ENCODE results near the gene TRAF4.

Gene TRAF4, protein sequence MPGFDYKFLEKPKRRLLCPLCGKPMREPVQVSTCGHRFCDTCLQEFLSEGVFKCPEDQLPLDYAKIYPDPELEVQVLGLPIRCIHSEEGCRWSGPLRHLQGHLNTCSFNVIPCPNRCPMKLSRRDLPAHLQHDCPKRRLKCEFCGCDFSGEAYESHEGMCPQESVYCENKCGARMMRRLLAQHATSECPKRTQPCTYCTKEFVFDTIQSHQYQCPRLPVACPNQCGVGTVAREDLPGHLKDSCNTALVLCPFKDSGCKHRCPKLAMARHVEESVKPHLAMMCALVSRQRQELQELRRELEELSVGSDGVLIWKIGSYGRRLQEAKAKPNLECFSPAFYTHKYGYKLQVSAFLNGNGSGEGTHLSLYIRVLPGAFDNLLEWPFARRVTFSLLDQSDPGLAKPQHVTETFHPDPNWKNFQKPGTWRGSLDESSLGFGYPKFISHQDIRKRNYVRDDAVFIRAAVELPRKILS

DNA sequence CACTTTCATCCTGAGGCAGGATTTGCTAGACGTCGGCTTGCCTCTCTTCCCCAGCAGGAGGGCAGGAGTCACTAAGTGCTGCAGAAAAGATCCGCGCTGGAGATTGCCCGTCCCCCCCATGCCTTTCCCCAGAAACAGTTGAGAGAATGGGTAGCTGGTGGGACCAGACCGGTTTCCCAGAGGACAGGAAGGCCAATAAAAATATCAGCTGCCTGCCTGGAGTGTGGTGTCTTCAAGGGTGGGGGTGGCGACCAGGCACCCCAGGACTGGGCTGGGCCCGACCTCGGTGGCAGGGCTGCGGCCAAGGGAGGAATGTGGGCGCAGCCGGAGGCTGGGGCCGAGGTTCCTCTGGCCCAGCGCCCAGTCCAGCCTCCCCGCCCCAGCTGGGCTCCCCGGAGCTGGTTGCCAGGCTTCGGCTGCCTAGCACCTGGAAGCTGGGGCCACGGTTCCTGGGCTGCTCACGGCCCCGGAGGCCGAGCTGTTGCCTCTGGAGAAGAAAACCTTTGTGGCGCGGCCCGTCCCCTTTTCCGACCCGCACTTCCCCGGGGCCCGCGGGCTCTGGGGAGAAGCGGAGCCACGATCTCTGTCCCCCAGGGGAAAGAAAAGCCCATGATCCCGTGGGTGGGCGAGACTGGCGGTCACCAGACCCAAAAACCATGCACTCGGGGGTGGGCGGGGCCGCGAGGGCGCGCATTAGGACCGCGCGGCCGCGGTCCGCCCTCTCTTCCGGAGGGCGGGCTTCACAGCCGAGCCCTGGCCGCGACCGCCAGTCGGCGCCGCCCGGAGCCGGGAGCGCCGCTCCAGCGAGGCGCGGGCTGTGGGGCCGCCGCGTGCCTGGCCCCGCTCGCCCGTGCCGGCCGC, at the start of gene TRAF4:
Gene TRAF4, plus strand, starts transcription at position 769 of the 861 bp plus-strand sequence. CDS start 102 bp downstream, outside the sequence.
- peak; percentile 77 for DNase-seq

DNA sequence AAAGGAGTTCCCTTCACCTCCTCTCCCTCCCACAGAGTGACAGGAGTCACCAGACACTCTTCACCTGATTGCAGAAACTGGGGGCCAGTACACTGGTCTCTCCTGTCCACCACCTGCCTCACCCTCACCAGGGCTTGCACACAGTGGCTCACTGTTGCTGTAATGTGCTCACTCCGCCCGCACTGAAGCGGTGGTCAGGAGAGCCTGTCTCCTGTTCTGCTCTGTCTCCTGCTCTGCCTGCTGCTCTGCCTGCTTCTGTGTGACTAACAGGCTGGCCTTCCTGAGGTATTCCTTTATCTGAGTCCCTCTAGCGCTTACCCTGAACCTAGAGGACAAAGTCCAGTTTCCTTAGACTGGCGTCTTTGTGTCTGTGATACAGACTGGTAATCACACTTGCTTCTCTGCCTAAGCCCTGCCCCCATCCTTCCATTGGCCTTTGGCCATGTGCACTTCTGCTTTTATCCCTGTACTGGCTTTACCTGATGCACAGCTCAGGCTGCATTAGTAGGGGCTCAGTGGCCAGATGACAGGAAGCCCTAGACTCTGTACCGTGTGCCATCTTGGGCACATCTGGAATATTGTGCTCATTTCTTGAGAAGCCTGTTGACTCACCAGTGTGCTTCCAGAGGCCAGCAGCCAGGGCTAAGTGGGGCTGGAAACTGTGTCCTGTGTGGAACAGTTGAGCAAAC, 45.4 kb upstream of the TRAF4 start:
- no peak for DNase-seq

DNA sequence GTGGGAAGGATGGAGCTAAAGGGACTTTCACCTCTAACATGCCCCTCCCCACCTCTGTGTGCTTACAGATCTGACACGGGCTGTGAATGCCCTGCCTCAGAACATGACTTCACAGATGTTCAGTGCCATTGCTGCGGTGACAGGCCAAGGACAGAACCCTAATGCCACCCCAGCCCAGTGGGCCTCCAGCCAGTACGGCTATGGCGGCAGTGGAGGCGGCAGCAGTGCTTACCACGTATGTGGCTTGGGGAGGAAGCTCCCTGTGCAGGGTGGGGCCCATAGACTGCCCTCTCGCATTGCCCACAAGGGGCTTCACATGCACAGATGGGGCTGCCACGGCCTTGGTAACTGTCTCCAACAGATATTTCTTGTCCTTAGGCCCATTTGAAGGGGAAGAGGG, 43.5 kb upstream of the TRAF4 start:
- DNase-seq, result no peak

DNA sequence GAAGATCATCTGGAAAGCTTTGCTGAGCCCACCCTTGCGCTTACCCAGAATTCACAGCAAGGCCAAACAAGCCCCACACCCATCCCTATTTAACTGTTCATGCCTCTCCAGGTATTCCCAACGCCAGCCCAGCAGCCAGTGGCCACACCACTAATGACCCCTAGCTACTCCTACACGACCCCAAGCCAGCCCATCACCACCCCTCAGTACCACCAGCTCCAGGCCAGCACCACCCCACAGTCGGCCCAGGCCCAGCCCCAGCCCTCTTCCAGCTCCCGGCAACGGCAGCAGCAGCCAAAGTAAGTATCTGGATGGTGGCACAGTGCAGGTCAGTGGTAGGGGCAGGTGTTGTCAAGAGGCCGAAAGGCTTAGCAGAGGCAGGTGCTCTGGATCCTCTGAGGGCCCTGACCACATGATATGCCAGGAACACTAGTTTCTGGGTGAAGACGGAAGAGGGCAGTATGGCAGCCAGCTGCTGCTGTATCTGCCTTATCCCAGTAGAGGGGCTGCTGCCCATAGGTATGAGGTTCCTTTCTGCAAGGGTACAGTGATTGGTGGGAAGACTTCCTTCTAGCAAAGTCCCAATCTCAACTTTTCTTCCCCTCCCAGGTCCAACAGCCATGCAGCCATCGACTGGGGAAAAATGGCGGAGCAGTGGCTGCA, 42.9 kb upstream of the TRAF4 start:
- DNase-seq, result no peak

DNA sequence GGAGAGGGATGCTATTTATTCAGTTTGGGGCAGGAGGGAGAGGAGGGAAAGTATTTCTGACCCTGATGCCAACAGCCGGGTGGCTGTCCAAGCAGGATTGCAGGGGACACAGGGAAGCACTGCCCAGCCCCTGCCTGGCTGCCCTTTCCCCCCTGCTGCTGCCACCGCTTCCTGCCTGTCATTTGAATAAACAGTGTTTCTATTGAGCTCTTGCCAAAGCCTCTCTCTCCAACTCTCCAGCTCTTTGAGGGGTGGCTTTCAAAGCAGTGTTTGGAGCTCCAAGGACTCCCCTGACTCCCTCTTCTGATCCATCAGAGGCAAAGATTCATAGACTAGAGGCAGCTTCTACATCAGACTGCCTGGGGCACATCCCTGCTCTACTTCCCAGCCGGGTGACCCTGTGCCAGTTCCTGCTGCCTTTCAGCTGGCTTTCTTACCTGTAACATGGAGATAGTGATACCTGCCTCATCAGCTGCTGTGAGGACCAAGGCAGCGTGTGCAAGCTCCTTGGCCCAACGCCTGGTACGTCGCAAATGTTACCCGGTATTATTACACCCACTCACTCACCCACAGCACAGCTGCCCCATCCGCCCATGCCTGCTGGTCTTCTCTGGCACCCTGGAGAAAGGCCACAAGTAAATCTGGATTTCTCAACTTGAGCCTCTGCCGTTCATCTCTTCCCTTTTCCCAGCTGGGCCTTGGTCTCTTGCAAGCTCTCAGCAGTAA, 41.6 kb upstream of the TRAF4 start:
- peak; percentile 78 for DNase-seq

DNA sequence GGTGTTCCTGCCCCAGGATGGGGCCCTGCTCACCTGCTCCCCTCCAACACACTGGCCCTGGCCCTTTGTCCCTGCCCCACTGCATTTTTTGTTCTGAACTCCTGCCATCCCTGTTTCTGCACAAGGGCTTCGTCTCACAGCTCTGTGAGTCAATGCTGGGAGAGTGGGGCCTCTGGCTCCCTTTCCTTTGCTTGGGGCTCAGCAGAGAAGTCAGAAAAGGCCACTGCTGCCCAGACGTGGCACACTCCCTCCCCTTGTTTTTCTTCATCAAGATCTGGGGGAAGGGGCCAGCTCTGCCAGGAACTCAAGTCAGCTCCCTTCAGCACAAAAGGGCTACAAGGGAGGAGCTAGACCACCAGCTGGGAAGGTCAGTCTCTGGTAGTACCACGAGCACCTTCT, 41.1 kb upstream of the TRAF4 start:
- DNase-seq, result no peak

DNA sequence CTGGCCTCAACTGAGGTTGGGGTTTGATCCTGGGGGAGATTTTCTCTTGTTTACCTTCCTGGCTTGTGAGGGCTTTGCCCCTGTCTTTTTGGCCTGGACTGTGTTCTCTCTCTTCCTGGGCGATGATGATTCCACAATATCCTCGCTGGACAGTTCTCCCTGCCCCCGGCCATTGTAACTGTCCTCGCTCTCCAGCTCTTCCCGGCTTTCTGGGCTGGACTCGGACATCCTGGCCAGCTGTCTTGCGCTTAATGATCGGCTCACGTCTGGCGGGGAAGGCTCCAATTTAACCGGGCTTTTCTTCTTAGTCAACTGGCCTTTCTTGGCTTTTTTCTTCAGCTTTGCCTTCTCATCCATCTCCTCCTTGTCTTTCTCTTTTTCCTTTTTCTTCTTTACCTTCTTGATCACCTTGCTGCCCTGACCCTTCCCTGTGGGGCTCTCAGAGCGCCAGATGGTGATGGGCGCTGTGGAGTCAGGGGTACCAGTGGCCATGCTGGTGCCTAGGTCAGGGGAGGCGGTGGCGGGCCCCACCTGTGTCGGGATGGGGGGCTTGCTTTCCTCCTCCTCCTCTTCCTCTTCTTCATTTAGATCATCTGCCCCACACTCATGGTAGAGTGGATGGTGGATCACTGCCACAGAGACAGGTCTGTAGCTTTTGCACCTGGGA, 40.1 kb upstream of the TRAF4 start:
- DNase-seq, result no peak

DNA sequence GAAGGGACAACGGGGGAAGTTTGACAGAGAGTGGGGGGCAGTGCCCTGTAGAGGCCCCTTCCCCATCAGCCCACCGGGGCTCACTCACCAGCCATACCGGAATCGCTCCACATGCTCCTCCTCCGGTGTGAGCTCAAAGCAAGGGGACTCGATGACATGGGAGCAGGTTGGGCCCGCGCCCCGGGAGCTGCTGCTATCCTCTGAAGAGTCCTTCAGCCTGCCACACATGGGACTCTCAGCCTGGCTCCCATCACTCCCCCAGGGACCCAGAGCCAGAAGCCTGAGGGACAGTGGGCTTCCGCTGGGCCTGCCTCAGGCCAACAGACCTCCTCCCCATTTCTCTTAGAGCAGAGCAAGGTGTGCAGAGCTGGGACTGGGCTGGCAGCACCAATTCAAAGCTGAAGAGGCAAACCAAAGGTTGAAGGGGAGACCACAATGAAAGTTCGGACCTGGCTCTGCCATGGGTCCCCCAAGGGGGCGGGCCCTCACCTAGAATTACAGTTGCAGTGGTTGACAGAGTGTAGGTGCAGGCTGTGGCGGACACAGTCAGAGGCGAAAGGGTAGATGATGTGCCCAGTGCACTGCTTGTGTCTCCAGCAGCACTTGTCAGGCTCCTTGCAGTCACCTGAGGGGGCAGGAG, 39.5 kb upstream of the TRAF4 start:
- no peak for DNase-seq

DNA sequence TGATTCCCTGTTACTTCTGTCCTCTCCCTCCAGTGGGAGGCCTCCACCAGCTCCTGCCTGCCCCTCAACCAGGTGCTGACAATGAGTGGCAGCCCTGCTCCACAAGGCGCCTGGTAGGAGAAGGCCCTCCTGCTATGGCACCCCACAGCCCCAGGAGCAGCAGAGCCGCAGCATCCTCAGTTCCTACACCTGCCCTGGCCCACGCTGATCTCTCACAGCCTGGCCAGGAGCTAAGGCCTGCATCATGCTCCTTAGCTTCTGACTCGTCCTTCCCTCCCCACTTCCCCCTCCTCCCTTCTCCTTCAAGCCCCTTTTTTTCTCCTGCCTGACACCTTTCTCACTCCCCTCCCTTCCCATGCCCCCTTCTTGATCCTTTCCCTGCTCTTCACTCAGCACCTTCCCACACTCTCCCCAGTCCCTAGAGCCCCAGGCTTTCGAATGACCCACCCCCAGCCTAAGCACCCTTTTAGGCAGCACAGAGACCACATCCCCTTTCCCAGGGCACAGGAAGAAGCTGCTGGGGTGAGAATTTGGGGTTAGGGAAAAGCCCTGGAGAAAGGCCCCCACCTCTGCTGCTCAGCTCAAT, 38.6 kb upstream of the TRAF4 start:
- no peak for DNase-seq

DNA sequence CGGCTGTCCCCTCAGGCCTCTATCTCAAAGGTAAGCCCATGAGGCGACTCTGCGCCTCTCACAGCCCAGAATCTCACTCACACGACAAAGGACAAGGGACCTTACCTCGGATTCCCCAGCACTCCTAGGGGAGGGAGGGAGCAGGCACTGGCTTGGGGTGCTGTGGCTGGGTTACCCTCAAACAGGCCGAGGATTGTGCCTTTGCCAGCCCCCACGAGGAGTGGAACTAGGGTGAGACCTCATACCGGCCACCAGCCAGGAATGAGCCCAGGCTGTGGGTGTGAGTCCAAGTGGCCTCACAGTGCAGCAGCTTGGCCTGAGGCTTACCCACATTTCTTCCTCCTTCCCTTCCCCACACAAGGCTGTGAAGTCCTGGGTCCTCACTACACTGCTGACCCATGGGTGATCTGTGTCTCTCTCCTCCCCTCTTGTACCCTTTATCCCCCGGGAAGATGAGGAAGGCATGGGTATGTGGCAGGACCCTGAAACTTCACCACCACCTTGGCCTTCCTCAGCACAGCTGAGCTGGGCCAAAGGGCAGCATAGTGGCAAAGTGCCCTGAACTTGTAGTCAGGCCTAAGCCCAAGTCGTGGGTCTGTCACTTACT, 38.0 kb upstream of the TRAF4 start:
- DNase-seq, result no peak

DNA sequence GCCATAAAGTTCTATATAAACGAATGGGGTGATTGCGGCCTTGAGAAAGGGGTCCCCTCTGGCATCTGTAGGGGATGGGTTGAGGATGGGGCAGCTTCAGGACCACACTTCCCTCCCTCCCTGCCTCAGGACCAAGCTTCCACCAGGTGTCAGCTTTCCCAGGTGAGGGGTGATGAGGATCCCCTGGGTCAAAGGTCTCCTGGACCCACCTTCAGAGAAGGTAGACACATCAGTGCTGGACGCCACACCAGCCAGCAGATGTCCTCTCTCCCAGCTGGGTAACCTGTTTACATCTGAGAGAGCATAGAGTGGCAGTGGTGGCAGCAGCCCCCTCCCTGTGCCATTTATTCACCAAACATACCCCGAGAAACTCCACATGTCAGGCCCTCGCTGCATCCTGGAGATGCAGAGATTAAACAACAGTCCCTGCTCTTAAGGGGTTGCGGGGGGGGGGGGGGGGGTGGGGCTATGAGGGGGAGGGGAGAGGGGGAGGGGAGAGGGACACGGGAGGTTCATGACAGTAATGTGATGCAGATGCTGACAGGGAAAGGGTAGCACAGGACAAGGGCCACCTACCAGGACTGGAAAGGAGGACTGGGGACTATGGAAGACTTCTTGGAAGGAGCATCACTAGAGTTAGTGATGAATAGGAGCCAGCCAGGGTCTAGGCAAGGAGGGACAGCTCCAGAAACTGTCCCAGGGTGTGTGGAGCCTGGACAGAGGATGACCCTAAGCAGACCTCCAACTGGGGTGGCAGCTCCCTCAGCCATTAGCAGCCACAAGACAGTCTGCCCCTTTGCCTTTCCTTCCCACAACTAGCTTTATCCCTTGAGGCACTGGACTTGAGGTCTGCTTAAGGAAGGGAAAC, 37.1 kb upstream of the TRAF4 start:
- DNase-seq, result no peak

DNA sequence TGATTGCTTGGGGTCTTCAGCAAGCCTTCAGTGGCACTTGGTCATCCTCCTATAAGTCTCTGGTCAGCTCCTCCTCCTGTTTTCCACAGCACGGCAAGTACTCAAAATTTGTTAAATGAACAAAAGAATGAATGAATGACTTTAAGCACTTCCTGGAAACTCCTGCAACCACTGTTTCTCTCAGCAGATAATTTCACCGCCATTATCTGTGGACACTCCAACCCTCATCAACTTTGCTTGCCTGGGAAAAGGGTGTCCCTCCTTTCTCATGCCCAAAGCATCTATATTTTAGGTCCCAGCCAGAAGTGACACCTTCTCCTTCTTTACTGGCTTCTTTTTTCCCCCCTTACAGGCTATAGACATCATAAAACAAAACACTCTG, 36.5 kb upstream of the TRAF4 start:
- DNase-seq, result no peak

DNA sequence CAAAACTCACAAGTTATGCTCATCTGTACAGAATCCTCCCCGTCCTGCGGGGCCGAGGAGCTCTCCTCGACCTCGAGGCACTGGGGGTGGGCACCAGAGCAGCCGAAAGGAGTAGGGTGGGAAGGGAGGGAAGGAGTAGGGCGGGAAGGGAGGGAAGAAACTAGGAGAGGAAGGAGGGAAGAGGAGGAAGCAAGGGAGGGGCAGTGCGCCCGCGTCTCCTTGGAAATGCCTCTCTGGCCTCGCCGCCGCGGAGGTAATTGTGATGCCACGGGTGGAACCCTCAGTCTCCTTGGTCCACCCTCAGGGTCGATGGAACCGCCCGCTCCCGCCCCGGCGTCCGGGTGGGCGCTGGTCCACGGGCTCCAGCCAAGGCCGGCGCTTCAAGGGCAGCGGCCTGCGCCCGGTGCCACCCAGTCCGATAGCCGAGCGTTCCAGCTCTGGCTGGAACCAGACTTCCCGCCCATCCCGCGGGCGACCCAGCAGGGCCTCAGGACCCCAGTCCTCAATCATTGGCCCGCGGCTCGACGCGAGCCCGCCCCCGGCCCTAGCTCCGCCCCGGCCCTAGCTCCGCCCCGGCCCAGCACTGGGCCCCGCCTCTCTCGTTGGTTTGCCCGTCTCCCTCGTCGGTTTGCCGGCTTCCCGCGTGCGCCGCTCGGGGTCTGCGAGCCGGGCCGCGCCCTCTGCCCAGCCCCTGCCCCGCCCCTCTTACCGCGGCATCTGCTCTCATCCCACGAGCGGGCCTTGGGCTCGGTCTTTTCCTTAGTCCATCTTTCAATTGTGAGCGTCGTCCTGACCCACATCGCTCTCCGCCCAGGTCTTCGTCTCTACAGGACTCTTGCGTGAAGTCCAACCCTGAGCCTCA, 32.7 kb upstream of the TRAF4 start:
- DNase-seq, result peak; percentile 96

DNA sequence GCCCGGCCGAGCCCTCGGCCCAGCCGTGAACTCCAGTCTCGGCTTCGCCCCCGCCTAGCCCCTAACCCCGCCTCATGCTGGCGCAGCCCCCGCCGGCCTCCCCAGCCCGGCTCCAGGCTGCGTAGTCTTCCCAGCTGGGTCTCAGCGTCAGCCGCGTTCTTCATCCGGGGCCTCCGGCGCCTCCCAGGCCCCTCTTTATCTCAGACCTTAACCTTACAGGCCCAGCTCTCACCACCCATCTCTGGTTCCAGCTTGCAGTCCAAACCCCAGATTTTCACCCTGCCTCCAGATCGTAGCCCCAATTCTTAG, 32.1 kb upstream of the TRAF4 start, which contains the start of gene PROCA1:
Gene PROCA1, minus strand, starts transcription at position 166 of the 309 bp plus-strand sequence. CDS start 228 bp downstream, outside the sequence.
- DNase-seq, result no peak

DNA sequence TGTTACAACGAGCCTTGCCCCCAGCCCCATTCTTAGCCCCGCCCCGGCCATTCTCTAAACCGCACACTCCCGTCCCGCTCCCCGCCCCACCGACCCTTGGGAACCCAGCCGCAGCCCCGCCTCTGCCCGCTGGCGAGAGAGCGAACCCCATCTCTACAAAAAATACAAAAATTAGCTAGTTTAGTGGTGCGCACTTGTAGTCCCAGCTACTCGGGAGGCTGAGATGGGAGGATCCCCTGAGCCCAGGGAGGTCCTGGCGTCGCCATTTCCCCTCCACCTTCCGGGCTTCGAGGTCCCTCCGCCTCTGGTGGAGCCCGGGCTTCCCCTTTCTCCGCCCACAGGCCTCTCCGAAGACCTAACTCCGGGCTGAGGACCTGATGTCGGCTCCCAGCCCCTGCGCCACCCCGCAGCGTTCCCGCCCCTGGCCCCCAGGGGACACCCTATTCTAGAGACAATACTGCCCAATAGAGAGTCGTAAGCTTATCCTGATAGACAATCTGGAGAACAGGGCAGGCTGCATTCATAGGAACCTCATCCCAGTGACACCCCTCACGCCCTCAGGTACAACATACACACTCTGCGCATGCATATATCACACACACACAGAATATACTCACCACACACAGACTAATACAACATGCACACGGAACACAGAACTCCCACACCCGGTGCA, 31.6 kb upstream of the TRAF4 start:
- peak; percentile 87 for DNase-seq

DNA sequence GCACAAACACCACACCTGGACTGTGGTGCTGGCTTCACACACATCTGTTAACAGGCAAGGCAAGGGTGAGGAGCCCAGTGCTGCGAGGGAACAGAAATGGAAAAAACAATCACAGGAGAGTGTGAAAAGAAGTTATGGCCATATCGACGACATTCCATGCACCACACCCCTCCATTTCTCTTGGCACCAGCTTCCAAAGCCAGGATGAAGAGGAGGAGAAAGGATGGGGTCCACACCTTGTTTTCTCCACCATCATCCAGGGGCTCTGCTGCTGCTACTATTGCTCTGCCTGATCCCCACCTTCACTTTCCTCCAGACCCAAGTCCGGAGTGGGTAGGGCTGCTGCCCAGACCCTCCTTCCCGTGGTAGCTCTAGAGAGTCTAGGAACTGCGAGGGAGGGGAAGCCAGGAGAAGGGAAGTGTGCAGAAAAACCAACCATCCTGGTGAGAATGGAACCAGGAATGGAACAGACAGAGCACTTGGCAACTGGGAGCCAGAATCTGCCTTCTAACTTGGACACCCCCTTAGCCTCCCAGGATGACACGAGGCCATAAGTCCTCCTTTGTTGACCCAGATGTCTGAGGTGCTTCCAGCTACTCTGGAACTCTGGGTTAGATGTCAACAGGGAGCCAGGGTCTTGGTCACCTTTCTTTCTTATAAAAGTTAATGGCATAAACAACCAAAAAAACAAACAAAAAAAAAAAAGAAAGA, 31.0 kb upstream of the TRAF4 start:
- no peak for DNase-seq

DNA sequence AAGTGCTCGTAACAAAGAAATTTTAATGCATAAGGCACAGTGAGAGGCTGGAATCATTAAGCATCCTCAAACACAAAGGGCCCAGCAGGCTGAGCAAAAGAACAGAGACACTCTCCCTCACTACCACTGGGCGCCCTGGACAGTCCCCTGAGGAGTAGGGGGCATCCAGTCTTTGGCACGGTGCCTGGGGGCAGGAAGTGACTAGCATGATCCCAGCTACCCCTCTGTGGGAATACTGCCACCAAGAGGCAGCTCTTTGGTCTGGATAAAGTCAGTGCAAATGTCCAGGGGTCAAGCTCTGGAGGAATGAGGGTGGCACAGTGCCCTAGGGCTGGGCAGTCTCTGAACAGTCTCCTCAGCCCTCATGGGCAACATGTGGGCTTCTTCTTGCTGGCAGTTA, 29.5 kb upstream of the TRAF4 start:
- no peak for DNase-seq
